HCT116 (cell line): Measurements from ENCODE around the gene FGGY. TPM values are rescaled to one million over a fixed set of nuclear protein-coding genes. Genes with fewer than 3 reads are reported as not detected.

Experiments used
- ATAC-seq: fragments of 200-7000 bp; cut with Tn5 transposase; 2 replicates; pipeline ENCODE4 v1.9.1; 2020; ENCODE audit warnings: mild to moderate bottlenecking, moderate library complexity
- BruUV-seq: library from RNA; stranded (reverse); fragments of 400-500 nt; replicated peaks from 2 replicates; lab custom pipeline; 2021; lab: Mats Ljungman, UMichigan
- CTCF ChIA-PET: fragments of 300-600 bp; sonication (Branson Sonifier 250); formaldehyde crosslinking; loops from one replicate; lab custom pipeline; 2021; ENCODE audit warnings: antibody characterized with exemption; lab: Charles Lee
- POLR2A ChIA-PET: fragments of 300-600, 350-600 bp; sonication (Branson Sonifier 250); formaldehyde crosslinking; loops from one replicate; lab custom pipeline; 2021; ENCODE audit warnings: antibody characterized with exemption; lab: Charles Lee
- RAD21 ChIA-PET, 2 experiments: fragments of 300-600 bp; sonication (Branson Sonifier 250); formaldehyde crosslinking; loops; one replicate each; lab custom pipeline; 2023; ENCODE audit warnings: low total read pairs in 2 of 2; ENCODE audit not compliant: uncharacterized antibody in 2 of 2, unreplicated experiment in 2 of 2, low non-redundant PET in 1 of 2; lab: Charles Lee
- DNase-seq: peaks from one replicate; pipeline ENCODE4 v3.0.0-alpha.2; 2010; ENCODE audit warnings: low read depth, low spot score
- H2AFZ ChIP-seq: fragments of 200-600 bp; shearing (Covaris generic), sonication (generic); 2 replicates; pipeline ENCODE4 v1.6.1; 2017; ENCODE audit warnings: low read depth, mixed run types, mixed read lengths, antibody characterized with exemption, low read length; ENCODE audit not compliant: poor library complexity, severe bottlenecking
- H3K27ac ChIP-seq: 2 replicates; pipeline ENCODE4 v1.5.1; 2012; ENCODE audit warnings: low read depth, low read length
- H3K27me3 ChIP-seq: fragments of 200-600 bp; sonication (generic); 2 replicates; pipeline ENCODE4 v1.6.1; 2016; ENCODE audit warnings: mixed run types, low read length, mixed read lengths; ENCODE audit not compliant: insufficient read depth
- H3K36me3 ChIP-seq, 2 experiments: fragments of 200-500 bp in 1 of 2; fragments of 200-600 bp in 1 of 2; sonication (Bioruptor generic) in 1 of 2; sonication (generic) in 1 of 2; 2 replicates each; pipeline versions ENCODE4 v1.5.1 to v1.6.1; 2014 to 2016; ENCODE audit warnings: low read length in 2 of 2, inconsistent platforms in 1 of 2, mixed read lengths in 1 of 2, mixed run types in 1 of 2; ENCODE audit not compliant: insufficient read depth in 2 of 2, control insufficient read depth in 1 of 2
- H3K4me1 ChIP-seq, 2 experiments: fragments of 200-600 bp in 1 of 2; sonication (generic) in 1 of 2; 2 replicates each; pipeline versions ENCODE4 v1.5.1 to v1.6.1; 2012 to 2017; ENCODE audit warnings: low read length in 2 of 2, inconsistent platforms in 1 of 2, mild to moderate bottlenecking in 1 of 2, mixed read lengths in 1 of 2, mixed run types in 1 of 2, moderate library complexity in 1 of 2; ENCODE audit not compliant: insufficient read depth in 2 of 2, control insufficient read depth in 1 of 2
- H3K4me2 ChIP-seq: fragments of 200-600 bp; sonication (generic); 2 replicates; pipeline ENCODE4 v1.6.1; 2017; ENCODE audit warnings: mixed run types, low read length, mixed read lengths
- H3K4me3 ChIP-seq, 2 experiments: fragments of 200-600 bp in 1 of 2; sonication (generic) in 1 of 2; replicated peaks in 1 of 2; 2 replicates each; pipeline ENCODE4 v1.5.1; 2011 to 2016; ENCODE audit warnings: low read length in 2 of 2, control low read depth in 1 of 2, low read depth in 1 of 2, mild to moderate bottlenecking in 1 of 2, mixed read lengths in 1 of 2, mixed run types in 1 of 2
- H3K79me2 ChIP-seq: fragments of 200-600 bp; sonication (generic); 2 replicates; pipeline ENCODE4 v1.6.1; 2017; ENCODE audit warnings: mild to moderate bottlenecking, mixed run types, low read length, moderate library complexity, mixed read lengths; ENCODE audit not compliant: insufficient read depth
- H3K9ac ChIP-seq: fragments of 200-600 bp; sonication (generic); 2 replicates; pipeline ENCODE4 v1.6.1; 2016; ENCODE audit warnings: low read length, mixed read lengths
- H3K9me2 ChIP-seq: fragments of 200-600 bp; sonication (generic), shearing (Covaris generic); 2 replicates; pipeline ENCODE4 v1.6.1; 2017; ENCODE audit warnings: mixed run types, mild to moderate bottlenecking, moderate library complexity; ENCODE audit not compliant: insufficient read depth
- H3K9me3 ChIP-seq, 2 experiments: fragments of 200-500 bp in 1 of 2; fragments of 200-600 bp in 1 of 2; sonication (Bioruptor generic) in 1 of 2; sonication (generic) in 1 of 2; 2 replicates each; pipeline ENCODE4 v1.6.1; 2014 to 2017; ENCODE audit warnings: low read length in 2 of 2, mixed read lengths in 2 of 2, inconsistent platforms in 1 of 2, low read depth in 1 of 2, mild to moderate bottlenecking in 1 of 2, mixed run types in 1 of 2, moderate library complexity in 1 of 2; ENCODE audit not compliant: control insufficient read depth in 1 of 2, insufficient read depth in 1 of 2
- H4K20me1 ChIP-seq: fragments of 200-600 bp; sonication (generic), shearing (Covaris generic); 2 replicates; pipeline ENCODE4 v1.6.1; 2017; ENCODE audit warnings: mixed run types, mild to moderate bottlenecking, moderate library complexity; ENCODE audit not compliant: insufficient read depth
- CBX3 ChIP-seq: IDR thresholded peaks from 2 replicates; pipeline ENCODE4 v1.6.1; 2012; ENCODE audit warnings: low read depth
- CEBPB ChIP-seq: IDR thresholded peaks from 2 replicates; pipeline ENCODE4 v1.6.1; 2012; ENCODE audit warnings: low read depth
- CTCF ChIP-seq, 3 experiments: fragments of 200-600 bp in 1 of 3; sonication (generic) in 1 of 3; IDR thresholded peaks in 2 of 3; conservative IDR thresholded peaks in 1 of 3; 2 replicates each; pipeline ENCODE4 v1.5.1; 2012 to 2017; ENCODE audit warnings: low read depth in 2 of 3, low read length in 2 of 3, antibody characterized with exemption in 1 of 3, borderline replicate concordance in 1 of 3, control low read depth in 1 of 3, mild to moderate bottlenecking in 1 of 3, mixed read lengths in 1 of 3, mixed run types in 1 of 3, moderate library complexity in 1 of 3; ENCODE audit not compliant: insufficient read depth in 1 of 3
- EGR1 ChIP-seq: IDR thresholded peaks from 2 replicates; pipeline ENCODE4 v1.6.1; 2012; ENCODE audit warnings: low read depth
- ELF1 ChIP-seq: IDR thresholded peaks from 2 replicates; pipeline ENCODE4 v1.6.1; 2012; ENCODE audit warnings: low read depth, borderline replicate concordance
- MAX ChIP-seq: IDR thresholded peaks from 2 replicates; pipeline ENCODE4 v1.6.1; 2012
- POLR2A ChIP-seq: IDR thresholded peaks from 2 replicates; pipeline ENCODE4 v1.7.0; 2011; ENCODE audit warnings: borderline replicate concordance; ENCODE audit not compliant: insufficient read depth, insufficient read length; ENCODE audit errors: extremely low read depth
- POLR2AphosphoS5 ChIP-seq: IDR thresholded peaks from 2 replicates; pipeline ENCODE4 v1.6.1; 2011; ENCODE audit warnings: mild to moderate bottlenecking, low read depth, low read length, moderate library complexity
- REST ChIP-seq: IDR thresholded peaks from 2 replicates; pipeline ENCODE4 v1.6.1; 2012; ENCODE audit warnings: low read depth
- ZBTB33 ChIP-seq: IDR thresholded peaks from 2 replicates; pipeline ENCODE4 v1.6.1; 2011; ENCODE audit warnings: mild to moderate bottlenecking, low read length, moderate library complexity; ENCODE audit not compliant: insufficient replicate concordance; ENCODE audit errors: extremely low read depth
- ZFX ChIP-seq: fragments of 450-650 bp; IDR thresholded peaks from 2 replicates; pipeline ENCODE4 v1.6.1; 2017
- intact Hi-C: fragments of 100-400 bp; cut with micrococcal nuclease; formaldehyde crosslinking; loops from 2 replicates; pipeline ENCODE4 v1.10.0; 2022
- total RNA-seq: library from RNA; stranded (reverse); gene quantifications from one replicate; pipeline ENCODE4 v1.2.1, GENCODE V29; 2021; ENCODE audit not compliant: unreplicated experiment

The FGGY gene
- total RNA-seq, 1 experiment from 2014 or later = 10.6 TPM

GRCh38 chr1:59767119-59767518, 470.2 kb downstream of the FGGY start:
- TF ChIP-seq MAX (no peak), CEBPB (no peak), ELF1 (no peak), ZBTB33 (no peak), CBX3 (no peak), EGR1 (no peak), POLR2AphosphoS5 (no peak), POLR2A (no peak), REST (no peak), CTCF (IDR thresholded peaks at IDR 0.05 in 2 of 3, conservative IDR thresholded peaks at IDR 0.05 in 1 of 3; ENCODE audit: borderline replicate concordance in 1 of 3, insufficient read depth in 1 of 3, low read depth in 2 of 3, low read length in 2 of 3) (no peak), ZFX (no peak)
- no peaks in the 10 kb centered on the region for H3K36me3 ChIP-seq
- ATAC-seq (no peak), DNase-seq (no peak)
- intact Hi-C loops = no loop called here
- H3K4me3 ChIP-seq = no peak overlapping the region
- H4K20me1 ChIP-seq = no peaks in the 10 kb centered on the region
- H2AFZ ChIP-seq = no peak overlapping the region
- no peaks in the 10 kb centered on the region for H3K9me3 ChIP-seq
- no peak overlapping the region for H3K4me2 ChIP-seq
- H3K9ac ChIP-seq = no peak overlapping the region
- no peaks in the 10 kb centered on the region for H3K9me2 ChIP-seq
- H3K27ac ChIP-seq = no peak overlapping the region
- RAD21 ChIA-PET = no interaction called here
- H3K79me2 ChIP-seq = no peaks in the 10 kb centered on the region
- no peaks in the 10 kb centered on the region for H3K27me3 ChIP-seq
- CTCF ChIA-PET = no interaction called here
- POLR2A ChIA-PET = no interaction called here
- BruUV-seq = no TSS peak
- no peaks in the 10 kb centered on the region for H3K4me1 ChIP-seq
